ENCODE results near the gene VAC14.

The VAC14 gene

GRCh38 chr16:70740914-70741782 is 59.8 kb downstream of the VAC14 start:
- no peak for DNase-seq

DNA sequence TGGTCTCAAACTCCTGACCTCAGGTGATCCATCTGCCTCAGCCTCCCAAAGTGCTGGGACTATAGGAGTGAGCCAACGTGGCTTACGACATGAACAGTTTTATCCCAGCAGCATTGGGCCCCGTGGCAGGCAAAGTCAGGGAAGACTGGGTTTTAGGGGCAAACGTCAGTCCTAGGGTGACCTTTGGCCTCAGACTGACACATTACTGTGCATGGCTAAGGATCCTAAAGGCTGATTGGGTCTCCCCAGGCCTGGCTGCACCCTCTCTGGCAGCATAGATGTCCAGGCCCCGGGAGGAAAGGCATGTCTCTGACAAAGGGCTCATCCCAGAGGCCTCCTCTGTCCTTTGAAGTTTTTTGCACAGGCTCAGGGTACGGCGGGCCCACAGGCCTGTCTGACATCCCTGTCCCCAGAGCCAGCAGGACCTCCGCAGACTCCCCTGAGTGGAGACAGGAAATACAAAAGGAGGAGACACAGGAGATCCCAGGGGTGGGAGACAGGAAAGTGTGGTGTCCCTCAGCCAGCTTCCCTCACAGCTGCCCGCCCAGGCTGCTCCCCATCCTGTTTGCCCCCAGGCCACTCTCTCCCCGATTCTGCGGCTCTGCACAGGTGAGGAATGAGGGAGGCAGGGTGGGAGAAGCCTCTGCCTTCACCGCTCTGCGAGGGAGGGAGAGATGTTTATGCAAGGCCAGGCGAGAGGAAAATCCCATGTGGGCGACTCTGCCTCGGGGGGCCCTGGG is 60.6 kb downstream of the VAC14 start:
- DNase-seq: no peak

DNA sequence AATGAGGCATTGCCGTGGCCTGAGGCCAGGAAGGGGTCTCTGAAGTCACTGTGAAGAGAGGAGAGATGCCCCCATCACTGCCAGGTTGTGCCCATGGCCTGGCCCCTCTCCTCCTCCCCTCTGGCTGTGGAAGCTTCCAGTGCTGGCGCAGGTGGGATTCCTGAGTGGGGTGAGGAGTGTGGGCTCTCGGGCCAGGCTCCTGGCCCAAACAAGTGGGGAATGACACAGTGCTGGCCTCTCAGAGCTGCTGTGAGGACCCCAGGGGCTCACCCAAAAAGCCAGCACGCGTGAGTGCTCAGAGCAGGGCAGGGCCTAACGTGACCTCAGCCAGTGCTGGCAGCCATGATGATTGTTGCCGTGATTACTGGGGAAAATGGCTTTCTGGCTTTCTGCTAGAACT is 61.6 kb downstream of the VAC14 start:
- DNase-seq: no peak

GRCh38 chr16:70738083-70738977 is 62.6 kb downstream of the VAC14 start:
- no peak for DNase-seq

DNA sequence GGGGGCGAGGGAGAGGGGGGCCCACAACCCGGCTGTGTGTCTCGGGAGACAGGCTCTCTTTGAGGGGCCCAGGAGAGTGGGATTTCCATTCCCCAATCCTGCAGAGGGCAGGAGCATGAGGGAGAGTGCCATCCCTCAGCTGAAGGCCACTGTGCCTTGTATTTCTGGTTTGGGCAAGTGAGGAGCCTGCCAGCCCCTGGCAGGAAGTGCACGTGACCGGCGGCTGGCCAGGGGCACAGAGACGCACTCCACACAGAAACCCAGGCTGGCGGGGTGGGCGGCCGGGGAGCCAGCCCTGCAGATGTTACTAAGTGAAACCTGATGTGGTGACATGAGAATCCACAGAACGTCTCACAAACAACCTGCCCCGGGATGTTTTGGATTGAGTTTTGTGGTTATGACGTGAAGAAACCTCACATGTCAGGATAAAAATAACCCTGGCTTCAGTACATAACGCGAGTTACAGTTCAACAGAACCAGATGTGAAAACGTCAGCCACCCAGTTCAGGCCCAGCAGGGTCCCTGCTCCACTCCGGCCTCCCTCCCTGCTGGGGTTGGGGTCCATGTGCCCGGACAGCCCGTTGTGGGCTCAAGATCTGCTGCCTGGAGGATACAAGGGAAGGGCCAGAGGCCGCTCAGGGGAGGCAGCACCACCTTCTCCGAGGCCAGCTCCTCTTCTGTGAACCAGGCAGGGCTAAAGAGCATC is 63.4 kb downstream of the VAC14 start:
- no peak for DNase-seq

GRCh38 chr16:70736465-70737376 is 64.2 kb downstream of the VAC14 start:
- no peak for DNase-seq

DNA sequence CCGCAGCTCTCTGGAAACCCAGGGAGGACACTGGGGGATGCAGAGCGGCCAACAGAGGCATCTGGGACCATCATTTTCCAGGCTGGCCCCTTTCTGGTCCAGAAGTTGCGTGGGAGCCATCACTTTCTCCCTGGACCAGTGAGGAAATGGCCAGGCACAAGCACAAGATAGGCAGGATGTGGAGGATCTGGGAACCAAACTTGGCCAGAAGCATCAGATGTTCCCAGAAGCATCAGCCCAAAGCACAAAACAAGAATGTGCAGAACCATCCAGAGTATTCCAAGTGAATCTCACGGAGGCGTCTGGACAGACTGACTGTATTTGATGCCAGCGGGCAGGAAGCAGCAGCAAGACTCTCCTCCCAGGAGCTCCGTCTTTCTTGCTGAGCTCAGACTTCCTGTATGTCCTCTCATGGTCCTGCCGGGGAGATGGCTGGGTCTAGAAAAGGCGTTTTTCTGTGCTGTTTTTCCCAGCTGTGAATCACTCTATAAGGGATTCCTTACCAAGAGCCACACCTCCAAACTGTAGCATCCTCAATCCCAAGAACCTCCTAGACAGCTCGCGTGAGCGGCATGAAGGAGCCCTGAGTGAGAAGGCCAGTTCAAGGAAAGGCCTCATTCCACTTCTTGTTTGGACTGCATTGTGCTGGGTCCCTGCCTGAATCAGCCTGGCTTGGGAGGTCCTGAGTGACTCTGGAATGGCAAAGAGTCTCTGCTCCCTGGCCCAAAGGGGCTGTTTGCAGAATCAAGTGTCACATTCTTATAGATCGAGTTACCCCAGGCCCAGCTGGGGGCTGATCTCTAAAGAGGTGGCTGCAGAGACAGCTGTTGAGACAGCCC is 65.6 kb downstream of the VAC14 start:
- no peak for DNase-seq

GRCh38 chr16:70734522-70735095 is 66.3 kb downstream of the VAC14 start:
- DNase-seq: no peak

DNA sequence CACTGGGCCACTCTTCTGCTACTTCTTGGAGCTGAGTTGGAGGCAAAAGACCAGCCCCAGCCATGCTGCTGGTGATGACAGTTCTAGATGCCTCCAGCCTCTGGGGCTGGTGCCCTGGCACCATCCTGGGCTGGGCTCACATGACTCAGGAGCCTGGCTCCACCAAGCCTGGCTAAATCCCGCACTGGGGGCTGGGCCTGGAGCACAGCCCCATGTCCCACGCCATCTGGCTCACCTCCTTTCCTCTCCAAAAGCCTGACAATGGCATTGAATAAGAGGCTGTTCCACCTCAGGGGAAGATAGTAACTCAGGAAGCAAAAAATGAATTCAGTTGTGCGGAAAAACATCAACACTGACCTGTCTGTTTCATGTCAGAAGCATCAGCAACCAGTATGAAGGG is 70.0 kb downstream of the VAC14 start:
- no peak for DNase-seq

- DNase-seq: no peak
Measured at GRCh38 chr16:70730031-70730430, 70.9 kb downstream of the VAC14 start.

DNA sequence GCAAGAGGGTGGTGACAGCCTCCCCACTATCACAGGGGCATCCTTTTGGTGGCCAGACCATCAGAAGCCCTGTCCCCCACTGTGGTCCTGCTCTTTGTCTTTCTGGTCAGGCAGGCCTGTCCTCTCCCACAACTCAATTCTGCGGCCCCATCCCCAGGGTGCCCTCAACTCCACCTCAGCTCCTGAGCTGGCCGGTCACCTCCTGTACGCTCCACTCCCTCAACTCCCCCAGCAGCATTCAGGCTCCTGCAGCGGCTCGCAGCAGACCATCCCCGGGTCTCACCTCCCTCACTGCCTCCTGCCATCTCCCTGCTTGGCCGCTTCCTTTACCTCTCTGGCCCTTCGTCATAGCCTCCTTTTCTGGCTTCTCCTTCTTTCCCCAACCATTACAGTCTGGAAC is 71.7 kb downstream of the VAC14 start:
- DNase-seq: no peak

- DNase-seq: no peak
Measured at GRCh38 chr16:70728150-70728549, 72.8 kb downstream of the VAC14 start.

- no peak for DNase-seq
Measured at GRCh38 chr16:70726892-70727361, 74.0 kb downstream of the VAC14 start.

DNA sequence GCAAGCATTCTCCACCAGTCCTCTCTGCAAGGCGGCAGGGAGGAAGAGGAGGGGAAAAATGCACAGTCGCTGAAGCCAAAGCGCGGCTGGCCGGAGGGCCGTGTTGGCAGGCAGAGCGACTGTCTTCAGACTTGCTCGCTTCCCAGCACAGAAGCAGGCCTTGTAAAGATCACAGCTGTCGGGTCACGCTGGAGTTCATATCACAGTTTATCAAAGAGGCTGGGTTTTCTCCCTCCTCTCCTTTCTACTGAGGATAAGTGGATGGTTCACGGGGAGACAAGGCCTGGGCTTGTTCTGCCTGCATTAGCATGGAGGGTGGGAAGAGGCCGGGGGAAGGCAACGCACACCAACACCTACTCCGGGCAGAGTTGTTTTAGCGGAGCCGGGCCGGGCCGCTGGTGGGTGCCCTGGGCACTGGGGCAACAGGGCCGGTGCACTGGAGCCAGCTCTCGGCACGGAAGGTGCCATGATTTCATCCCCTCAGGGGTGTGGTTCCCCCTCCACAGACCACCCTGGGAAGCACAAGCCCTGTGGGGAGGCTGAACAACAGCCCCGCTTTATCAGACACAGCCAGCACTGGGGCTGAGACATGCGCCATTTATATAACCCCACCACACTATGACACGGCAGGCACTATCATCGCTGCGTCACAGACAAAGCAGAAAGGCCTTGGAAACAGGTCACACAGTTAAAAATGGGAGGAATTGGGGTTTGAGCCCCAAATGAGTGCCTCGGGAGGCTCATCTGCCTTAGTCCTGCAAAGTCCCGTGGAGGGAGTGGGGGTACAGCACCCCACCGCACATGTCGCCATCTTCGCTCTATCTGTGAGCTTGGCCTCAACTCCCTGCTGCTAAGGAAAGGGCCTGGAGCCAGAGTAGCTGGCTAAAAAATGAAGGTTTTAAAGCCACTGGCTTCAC is 74.8 kb downstream of the VAC14 start:
- no peak for DNase-seq

- DNase-seq: no peak
Measured at GRCh38 chr16:70725024-70725911, 75.7 kb downstream of the VAC14 start.

DNA sequence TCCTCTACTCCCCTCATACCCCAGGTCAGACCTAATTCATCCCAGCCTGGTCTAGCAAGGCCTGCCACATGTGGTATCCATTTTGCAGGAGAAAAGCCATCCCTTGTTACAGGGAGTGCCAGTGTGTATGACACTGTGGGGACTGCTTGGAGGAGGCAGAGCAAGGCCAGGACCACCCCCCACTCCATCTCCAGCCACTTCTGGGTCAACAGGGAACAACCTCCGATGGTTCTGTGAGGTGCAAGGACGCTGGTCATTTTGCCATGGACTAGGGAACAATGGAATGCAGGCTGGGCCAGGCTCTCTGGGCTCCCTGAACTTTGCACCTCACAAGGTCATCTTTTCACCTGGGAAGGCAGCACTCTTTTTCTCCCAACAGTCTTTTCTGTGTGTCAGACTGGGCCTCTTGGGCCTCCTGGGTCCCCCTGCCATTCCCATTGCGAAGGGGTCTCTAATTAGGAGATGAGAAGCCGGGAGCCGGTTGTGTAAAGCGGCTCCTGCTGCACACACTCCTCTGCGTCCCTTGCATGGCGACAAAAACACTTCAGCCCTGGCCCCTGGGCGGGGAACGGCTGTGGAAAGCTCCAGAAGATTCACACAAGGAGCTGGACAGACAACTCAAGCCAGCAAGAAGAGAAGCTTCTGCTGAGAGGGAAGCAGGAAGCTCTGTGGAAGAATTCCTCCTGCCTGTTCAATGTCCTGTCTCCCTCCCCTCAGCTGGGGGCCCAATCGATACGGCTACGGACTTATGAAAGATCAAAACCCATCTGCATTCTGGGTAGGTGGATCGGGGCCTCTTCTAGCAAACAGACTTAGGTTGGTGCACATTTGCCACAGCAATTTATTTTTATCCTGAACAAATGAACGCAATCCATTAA is 76.6 kb downstream of the VAC14 start:
- DNase-seq: no peak

- DNase-seq: no peak
Measured at GRCh38 chr16:70723740-70724145, 77.2 kb downstream of the VAC14 start.

Data from NCI-H526 treated with DMSO at 0.1 percent for 48 hours (cell line).